GM21717 (cell line): ENCODE measurements around the gene PROKR1.
"Not testable (repeated sequence)": the region's sequence is repeated elsewhere in the genome, so short reads cannot be mapped to it uniquely, and the experiment has no call there.

Experiments used
- ATAC-seq: cut with Tn5 transposase; IDR thresholded peaks from one replicate; pipeline ENCODE4 v1.9.1; 2021; ENCODE audit warnings: mild to moderate bottlenecking, moderate library complexity; ENCODE audit not compliant: unreplicated experiment

PROKR1 gene

GRCh38 chr2:68643011-68643873, at the start of gene PROKR1:
PROKR1 (plus strand) TSS chr2:68643579; CDS start chr2:68645822, 2,243 bp downstream.
- no peak for ATAC-seq

- no peak for ATAC-seq
These were observed 49.3 kb upstream of the PROKR1 start for GRCh38 chr2:68594041-68594440.

GRCh38 chr2:68594674-68595492, 48.5 kb upstream of the PROKR1 start:
- ATAC-seq: peak; percentile 58

GRCh38 chr2:68595493-68595785, 47.9 kb upstream of the PROKR1 start:
- ATAC-seq: not testable (repeated sequence)

GRCh38 chr2:68600495-68600894, 42.9 kb upstream of the PROKR1 start:
- ATAC-seq: not testable (repeated sequence)

DNA sequence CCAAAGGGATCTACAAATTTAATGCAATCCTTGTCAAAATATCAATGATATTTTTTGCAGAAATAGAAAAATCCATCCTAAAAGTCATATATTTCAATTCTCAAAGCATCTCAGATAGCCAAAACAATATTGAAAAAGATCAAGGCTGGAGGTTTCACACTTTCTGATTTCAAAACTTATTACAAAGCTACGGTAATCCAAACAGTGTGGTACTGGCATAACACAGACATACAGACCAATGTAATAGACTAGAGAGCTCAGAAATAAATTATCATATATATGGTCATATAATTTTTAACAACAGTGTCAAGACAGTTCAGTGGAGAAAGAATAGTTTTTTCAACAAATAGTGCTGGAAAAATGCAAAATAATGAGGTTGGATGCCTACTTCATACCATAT, 40.3 kb upstream of the PROKR1 start:
- no peak for ATAC-seq

GRCh38 chr2:68604077-68604476, 39.3 kb upstream of the PROKR1 start:
- no peak for ATAC-seq

- ATAC-seq: no peak
These were observed 37.4 kb upstream of the PROKR1 start for GRCh38 chr2:68605939-68606338.

GRCh38 chr2:68606759-68607158, 36.6 kb upstream of the PROKR1 start:
- ATAC-seq: no peak

- no peak for ATAC-seq
These were observed 35.5 kb upstream of the PROKR1 start for GRCh38 chr2:68607837-68608236.

DNA sequence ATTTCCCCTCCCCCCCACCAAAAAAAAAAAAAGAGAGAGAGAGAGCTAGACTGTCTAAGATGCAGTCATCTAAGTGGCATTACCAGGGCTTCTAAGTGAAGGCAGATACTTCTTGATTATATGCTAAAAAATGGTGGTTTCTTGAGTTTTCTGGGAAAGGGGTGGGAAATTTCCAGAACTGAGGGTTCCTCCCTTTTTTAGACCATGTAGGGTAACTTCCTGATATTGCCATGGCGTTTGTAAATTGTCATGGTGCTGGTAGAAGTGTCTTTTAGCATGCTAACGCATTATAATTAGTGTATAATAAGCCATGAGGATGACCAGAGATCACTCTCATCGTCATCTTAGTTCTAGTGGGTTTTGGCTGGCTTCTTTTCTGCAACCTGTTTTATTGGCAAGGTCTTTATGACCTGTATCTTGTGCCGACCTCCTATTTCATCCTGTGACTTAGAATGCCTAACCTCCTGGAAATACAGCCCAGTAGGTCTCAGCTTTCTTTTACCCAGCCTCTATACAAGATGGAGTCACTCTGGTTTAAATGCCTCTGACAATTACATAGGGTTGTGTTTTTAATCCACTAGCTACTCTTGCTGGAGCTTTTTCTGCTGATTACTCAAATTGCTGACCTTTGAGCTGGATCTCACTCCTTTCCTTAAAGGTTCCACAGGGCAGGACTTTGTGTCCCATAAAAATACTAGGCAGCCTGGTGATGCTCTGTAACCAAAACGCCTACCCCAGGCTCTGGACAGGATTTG, 30.4 kb upstream of the PROKR1 start:
- ATAC-seq: no peak

- ATAC-seq: no peak
These were observed 22.6 kb upstream of the PROKR1 start for GRCh38 chr2:68620772-68621171.

DNA sequence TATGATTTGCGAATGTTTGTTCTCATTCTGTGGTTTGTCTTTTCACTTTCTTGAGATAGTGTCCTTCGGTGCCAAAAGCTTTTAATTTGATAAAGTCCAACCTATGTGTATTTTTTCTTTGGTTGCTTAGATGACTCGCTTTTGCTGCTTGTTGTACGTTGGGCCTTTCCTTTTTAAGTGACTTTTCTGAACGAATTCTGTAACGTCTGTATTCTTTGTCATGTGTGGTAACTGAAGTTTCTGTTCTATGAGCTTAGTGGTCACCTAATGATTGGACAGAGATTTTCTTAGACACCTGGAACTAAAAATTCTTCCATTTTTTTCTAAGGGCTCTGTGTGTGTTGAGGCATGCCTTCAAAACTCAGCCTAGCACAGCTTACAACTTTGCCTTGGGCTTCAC, 19.6 kb upstream of the PROKR1 start:
- no peak for ATAC-seq

- no peak for ATAC-seq
These were observed 15.8 kb upstream of the PROKR1 start for GRCh38 chr2:68627615-68628014.

DNA sequence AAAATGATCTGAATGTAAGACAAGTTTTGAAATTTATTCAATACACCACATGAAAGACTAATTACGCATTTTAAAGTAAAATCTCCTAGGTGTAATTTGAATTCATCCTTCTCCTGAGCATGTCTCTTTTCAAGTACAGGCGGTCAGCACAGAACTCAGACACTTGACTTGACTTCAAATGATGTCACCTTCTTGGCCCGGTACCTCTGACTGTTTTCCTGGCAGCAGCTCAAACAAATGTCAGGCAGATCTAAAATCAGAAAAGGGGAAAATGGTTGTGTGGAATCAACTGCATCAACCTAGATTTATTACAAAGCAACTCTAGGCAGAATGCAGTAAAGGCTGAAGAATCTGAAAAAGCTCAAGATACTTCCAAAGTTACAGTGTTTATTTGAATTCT, 11.4 kb upstream of the PROKR1 start:
- no peak for ATAC-seq

DNA sequence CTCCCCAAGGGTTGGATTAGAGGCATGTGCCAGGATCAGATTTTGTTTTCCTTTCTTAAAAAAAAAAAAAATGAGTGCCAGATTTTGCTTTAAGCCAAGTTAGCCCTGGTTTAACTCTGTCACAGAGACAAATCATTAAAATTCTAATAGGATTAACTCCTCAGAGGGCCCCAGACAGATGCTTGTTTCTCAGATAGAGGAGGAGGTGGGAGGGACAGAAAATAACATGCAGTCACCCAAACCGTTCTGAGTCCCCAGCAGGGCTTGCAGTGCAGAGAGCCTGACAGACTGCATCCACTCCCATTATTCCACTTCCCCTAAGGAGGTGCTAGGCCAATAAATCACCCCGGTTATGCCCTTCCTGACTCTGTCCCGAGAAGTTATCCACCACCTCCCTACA, 6.3 kb upstream of the PROKR1 start:
- no peak for ATAC-seq

- no peak for ATAC-seq
These were observed 601 bp downstream of the PROKR1 start for GRCh38 chr2:68643874-68644485.

DNA sequence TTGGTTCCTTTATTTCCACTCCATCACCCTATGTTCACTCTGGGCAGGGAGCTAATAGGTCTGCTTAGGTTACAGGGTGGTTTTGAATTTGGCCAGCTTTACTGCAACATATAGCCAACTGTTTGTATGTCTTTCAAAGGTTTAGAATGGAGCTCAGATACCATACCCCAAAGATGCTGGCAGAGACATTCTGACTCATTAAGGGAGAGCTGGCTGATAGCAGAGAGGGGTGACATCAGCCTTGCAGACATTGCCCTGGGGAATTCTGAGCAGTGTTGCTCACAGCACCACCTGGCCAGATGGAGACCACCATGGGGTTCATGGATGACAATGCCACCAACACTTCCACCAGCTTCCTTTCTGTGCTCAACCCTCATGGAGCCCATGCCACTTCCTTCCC, 2.1 kb downstream of the PROKR1 start:
- no peak for ATAC-seq

- ATAC-seq: no peak
These were observed 2.9 kb downstream of the PROKR1 start for GRCh38 chr2:68646303-68646702.

DNA sequence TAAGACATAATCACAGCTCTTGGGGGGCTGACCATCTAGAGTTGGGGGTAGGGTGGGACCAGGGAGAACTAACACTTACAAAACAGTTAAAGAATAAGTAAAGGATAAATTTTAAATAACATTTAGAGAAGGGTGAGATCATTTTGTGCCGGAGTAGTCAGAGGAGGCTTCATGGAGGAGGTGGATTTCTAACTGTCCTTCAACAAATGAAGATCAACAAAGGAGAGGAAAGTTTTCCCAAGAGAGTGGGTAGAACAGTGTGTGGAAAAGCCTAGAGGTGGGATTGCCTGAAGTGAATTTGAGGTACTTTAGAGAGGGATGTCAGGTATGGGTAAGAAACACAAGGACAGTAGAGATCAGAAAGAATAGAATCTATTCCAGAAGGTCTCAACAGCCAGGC, 7.3 kb downstream of the PROKR1 start:
- no peak for ATAC-seq

DNA sequence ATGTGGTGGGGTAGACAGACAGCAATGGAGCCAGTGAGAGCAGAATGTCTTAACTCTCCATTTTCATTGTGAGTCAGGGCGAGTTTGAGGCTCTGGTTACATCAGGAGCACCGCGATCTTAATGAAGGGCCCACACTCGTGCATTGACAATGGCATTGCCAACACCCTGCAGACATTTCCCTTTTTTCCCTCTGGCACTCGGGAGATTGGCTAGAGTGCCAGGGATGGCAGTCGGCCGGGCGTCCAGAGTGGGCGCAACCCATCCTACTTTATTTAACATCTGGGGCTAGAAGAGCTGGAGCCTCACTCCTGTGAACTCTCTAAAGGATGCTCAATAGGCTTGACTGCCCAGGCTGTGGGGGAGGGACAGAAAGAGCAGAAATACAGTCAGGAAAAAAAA, 9.7 kb downstream of the PROKR1 start:
- ATAC-seq: no peak
